ENCODE measurements around the gene NOL6. TPM values are rescaled to one million over a fixed set of nuclear protein-coding genes. Genes with fewer than 3 reads are reported as not detected.
A peak's percentile ranks its signal among the peaks of the same experiment; 100 is the strongest.

The NOL6 gene
- total and polyA plus RNA-seq, 2 of the 13 experiments (the other 11 are each of a cell fraction or from before 2014, with no cell fraction given), result 17.0 to 30.2 TPM

GRCh38 chr9:33433871-33434270 lies 39.9 kb downstream of the NOL6 start:
- in situ Hi-C loops (cut with HindIII; ENCODE audit: extremely low pct_ligation_motif_present, low pct_unique_long_range_greater_than_20kb) (no loop called here), intact Hi-C loops (cut with micrococcal nuclease; ENCODE audit: unreplicated experiment) (no loop called here)
- peaks cover 30% of the 10 kb centered on the region for H3K4me1 ChIP-seq (ENCODE audit: insufficient read depth, low read length)
- FAIRE-seq, result no peak
- POLR2A ChIA-PET, result no interaction called here
- CTCF ChIA-PET (ENCODE audit: low intra/inter-chr PET ratio, low total read pairs), result no interaction called here
- H4K20me1 ChIP-seq (ENCODE audit: insufficient read depth, low read length), result no peaks in the 10 kb centered on the region
- TF ChIP-seq MAFK (conservative IDR thresholded peaks at IDR 0.05 in 1 of 2, IDR thresholded peaks at IDR 0.05 in 1 of 2; ENCODE audit: low read length in 2 of 2), result peak; percentile 15 to 24; a peak in 1 of 4 replicates
- no peak for TF ChIP-seq ARID4A (CRISPR knock-in tag; IDR thresholded peaks at IDR 0.05; ENCODE audit: borderline replicate concordance)
- ATAC-seq, result no peak
- H3K9me3 ChIP-seq (ENCODE audit: low read length), result no peaks in the 10 kb centered on the region
- no peak overlapping the region for H3K9ac ChIP-seq (ENCODE audit: insufficient read depth, low read depth, low read length)
- H2AFZ ChIP-seq (ENCODE audit: low read length), result no peak overlapping the region
- H3K36me3 ChIP-seq (replicated peaks in 1 of 2; ENCODE audit: control insufficient read depth in 1 of 2, insufficient read depth in 2 of 2, low read length in 2 of 2), result no peaks in the 10 kb centered on the region
- H3K27me3 ChIP-seq (ENCODE audit: control insufficient read depth in 1 of 2, insufficient read depth in 2 of 2, low read length in 2 of 2), result peaks cover 5 to 34% of the 10 kb centered on the region in 2 experiments; a peak in 3 of 5 replicates
- H3K79me2 ChIP-seq (ENCODE audit: insufficient read depth, low read length), result no peaks in the 10 kb centered on the region
- WGBS (ENCODE audit: low lambda C conversion rate), result 49% methylated on average over 7 of the region's 8 CpGs
- no peak overlapping the region for H3K4me3 ChIP-seq (replicated peaks in 1 of 3; ENCODE audit: insufficient read depth in 1 of 3, low read depth in 2 of 3, low read length in 3 of 3)
- H3K4me2 ChIP-seq (ENCODE audit: low read depth, low read length), result no peak overlapping the region
- no peak overlapping the region for H3K27ac ChIP-seq (ENCODE audit: extremely low read length, insufficient read depth, low read length)
- no peak for DNase-seq (ENCODE audit: low spot score)
- no TSS peak for BruUV-seq (replicated peaks)

GRCh38 chr9:33431420-33431819 lies 42.3 kb downstream of the NOL6 start:
- no peak for ATAC-seq
- Histone ChIP-seq H3K4me3 (replicated peaks in 1 of 3; ENCODE audit: insufficient read depth in 1 of 3, low read depth in 2 of 3, low read length in 3 of 3) (no peak overlapping the region), H3K79me2 (ENCODE audit: insufficient read depth, low read length) (no peaks in the 10 kb centered on the region), H3K36me3 (replicated peaks in 1 of 2; ENCODE audit: control insufficient read depth in 1 of 2, insufficient read depth in 2 of 2, low read length in 2 of 2) (no peaks in the 10 kb centered on the region), H2AFZ (ENCODE audit: low read length) (no peak overlapping the region), H3K4me1 (ENCODE audit: insufficient read depth, low read length) (peaks cover 38% of the 10 kb centered on the region), H3K4me2 (ENCODE audit: low read depth, low read length) (no peak overlapping the region), H3K9me3 (ENCODE audit: low read length) (no peaks in the 10 kb centered on the region), H3K9ac (ENCODE audit: insufficient read depth, low read depth, low read length) (no peak overlapping the region), H4K20me1 (ENCODE audit: insufficient read depth, low read length) (no peaks in the 10 kb centered on the region), H3K27ac (ENCODE audit: extremely low read length, insufficient read depth, low read length) (no peak overlapping the region), H3K27me3 (ENCODE audit: control insufficient read depth in 1 of 2, insufficient read depth in 2 of 2, low read length in 2 of 2) (peaks cover 5 to 38% of the 10 kb centered on the region in 2 experiments; a peak in 4 of 5 replicates)
- no peak for DNase-seq (ENCODE audit: low spot score)
- in situ Hi-C loops (cut with HindIII; ENCODE audit: extremely low pct_ligation_motif_present, low pct_unique_long_range_greater_than_20kb), result no loop called here
- no TSS peak for BruUV-seq (replicated peaks)
- intact Hi-C loops (cut with micrococcal nuclease; ENCODE audit: unreplicated experiment), result no loop called here
- CTCF ChIA-PET (ENCODE audit: low intra/inter-chr PET ratio, low total read pairs), result no interaction called here
- FAIRE-seq, result no peak
- no peak for TF ChIP-seq PHF5A (CRISPR knock-in tag; IDR thresholded peaks at IDR 0.05; ENCODE audit: low read depth, unreplicated experiment)
- TF ChIP-seq SETDB1 (CRISPR knock-in tag; IDR thresholded peaks at IDR 0.05; ENCODE audit: borderline replicate concordance), result no peak
- no peak for TF ChIP-seq KAT7 (CRISPR knock-in tag; IDR thresholded peaks at IDR 0.05; ENCODE audit: borderline replicate concordance)
- TF ChIP-seq ADNP (CRISPR knock-in tag; IDR thresholded peaks at IDR 0.05), result no peak
- WGBS (ENCODE audit: low lambda C conversion rate), result 17% methylated on average over 2 of the region's 2 CpGs
- POLR2A ChIA-PET, result no interaction called here

Data from HepG2 (cell line).